IPS DF 6.9 (cell line): ENCODE data around the gene LRRFIP1.

Source experiments
- DNase-seq: peaks from one replicate; pipeline ENCODE4 v3.0.0-alpha.2; 2013; ENCODE audit warnings: low read depth, low spot score
- H3K27ac ChIP-seq: one replicate; pipeline ENCODE4 v1.5.1; 2013; ENCODE audit warnings: low read length, control low read depth
- H3K27me3 ChIP-seq: 2 replicates; pipeline ENCODE4 v1.6.1; 2013; ENCODE audit warnings: mild to moderate bottlenecking, low read length; ENCODE audit not compliant: control insufficient read depth, insufficient read depth
- H3K36me3 ChIP-seq: 2 replicates; pipeline ENCODE4 v1.6.1; 2013; ENCODE audit warnings: low read length; ENCODE audit not compliant: control insufficient read depth, insufficient read depth
- H3K4me1 ChIP-seq: 2 replicates; pipeline ENCODE4 v1.6.1; 2013; ENCODE audit warnings: low read length; ENCODE audit not compliant: control insufficient read depth, insufficient read depth
- H3K4me3 ChIP-seq: 2 replicates; pipeline ENCODE4 v1.5.1; 2013; ENCODE audit warnings: mild to moderate bottlenecking, low read length
- H3K9me3 ChIP-seq: 2 replicates; pipeline ENCODE4 v1.6.1; 2013; ENCODE audit warnings: low read length, inconsistent platforms; ENCODE audit not compliant: control insufficient read depth, insufficient read depth
- WGBS: extraction: QIAGEN DNeasy Blood & Tissue Kit; methylation state at CpG from one replicate; pipeline ENCODE4 v1.1.7; 2013; ENCODE audit warnings: mixed read lengths, missing lambda C conversion rate; ENCODE audit not compliant: insufficient read length, insufficient coverage; 5-methylcytosine and 5-hydroxymethylcytosine counted together

The LRRFIP1 gene

GRCh38 chr2:237652854-237653253, 25.5 kb downstream of the LRRFIP1 start:
- no peaks in the 10 kb centered on the region for H3K27me3 ChIP-seq
- no CpG with 5 or more reads among the region's 2 CpGs for WGBS
- DNase-seq = no peak
- H3K4me1 ChIP-seq = no peaks in the 10 kb centered on the region; the same call in 1 of the 2 replicates
- no peak overlapping the region for H3K27ac ChIP-seq
- no peaks in the 10 kb centered on the region for H3K36me3 ChIP-seq
- no peaks in the 10 kb centered on the region for H3K9me3 ChIP-seq
- no peak overlapping the region for H3K4me3 ChIP-seq

- Histone ChIP-seq H3K4me3 (no peak overlapping the region), H3K36me3 (no peaks in the 10 kb centered on the region), H3K27ac (no peak overlapping the region), H3K4me1 (no peaks in the 10 kb centered on the region), H3K27me3 (no peaks in the 10 kb centered on the region), H3K9me3 (no peaks in the 10 kb centered on the region)
- DNase-seq = no peak
- no CpG with 5 or more reads among the region's 5 CpGs for WGBS
Observed at GRCh38 chr2:237653776-237654558, 26.6 kb downstream of the LRRFIP1 start.

GRCh38 chr2:237657063-237657462, 29.7 kb downstream of the LRRFIP1 start:
- Histone ChIP-seq H3K4me3 (no peak overlapping the region), H3K4me1 (no peaks in the 10 kb centered on the region), H3K36me3 (no peaks in the 10 kb centered on the region), H3K27ac (no peak overlapping the region), H3K27me3 (no peaks in the 10 kb centered on the region), H3K9me3 (no peaks in the 10 kb centered on the region)
- no CpG with 5 or more reads among the region's 5 CpGs for WGBS
- no peak for DNase-seq

GRCh38 chr2:237660381-237660900, 33.1 kb downstream of the LRRFIP1 start:
- no peaks in the 10 kb centered on the region for H3K4me1 ChIP-seq
- H3K4me3 ChIP-seq = no peak overlapping the region
- DNase-seq = no peak
- WGBS = no CpG with 5 or more reads among the region's 5 CpGs
- no peak overlapping the region for H3K27ac ChIP-seq
- no peaks in the 10 kb centered on the region for H3K27me3 ChIP-seq
- H3K36me3 ChIP-seq = no peaks in the 10 kb centered on the region
- no peaks in the 10 kb centered on the region for H3K9me3 ChIP-seq

DNA sequence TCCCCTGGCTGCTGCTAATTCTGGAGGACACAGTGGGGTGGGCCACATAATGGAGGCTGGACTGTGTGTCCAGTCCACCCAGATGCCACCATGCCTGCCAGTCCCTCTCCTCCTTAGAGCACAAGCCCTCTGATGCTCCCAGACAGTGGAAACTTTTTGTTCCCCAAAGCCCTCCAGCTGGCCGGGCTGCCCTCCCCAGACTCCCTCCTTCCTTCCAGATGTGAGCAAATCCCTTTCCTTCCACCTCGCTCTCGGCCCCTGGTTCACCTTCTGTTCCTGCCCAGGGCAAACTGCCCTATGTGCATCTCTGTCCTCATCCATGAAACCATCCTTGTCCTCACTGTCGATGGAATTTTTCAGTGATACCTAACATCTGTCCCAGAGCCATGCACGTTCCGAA, 33.9 kb downstream of the LRRFIP1 start:
- no peaks in the 10 kb centered on the region for H3K9me3 ChIP-seq
- WGBS = no CpG with 5 or more reads among the region's 6 CpGs
- DNase-seq = no peak
- no peaks in the 10 kb centered on the region for H3K36me3 ChIP-seq
- no peak overlapping the region for H3K27ac ChIP-seq
- H3K4me1 ChIP-seq = peaks cover 3% of the 10 kb centered on the region; the same call in 1 of the 2 replicates
- no peak overlapping the region for H3K4me3 ChIP-seq
- H3K27me3 ChIP-seq = no peaks in the 10 kb centered on the region

DNA sequence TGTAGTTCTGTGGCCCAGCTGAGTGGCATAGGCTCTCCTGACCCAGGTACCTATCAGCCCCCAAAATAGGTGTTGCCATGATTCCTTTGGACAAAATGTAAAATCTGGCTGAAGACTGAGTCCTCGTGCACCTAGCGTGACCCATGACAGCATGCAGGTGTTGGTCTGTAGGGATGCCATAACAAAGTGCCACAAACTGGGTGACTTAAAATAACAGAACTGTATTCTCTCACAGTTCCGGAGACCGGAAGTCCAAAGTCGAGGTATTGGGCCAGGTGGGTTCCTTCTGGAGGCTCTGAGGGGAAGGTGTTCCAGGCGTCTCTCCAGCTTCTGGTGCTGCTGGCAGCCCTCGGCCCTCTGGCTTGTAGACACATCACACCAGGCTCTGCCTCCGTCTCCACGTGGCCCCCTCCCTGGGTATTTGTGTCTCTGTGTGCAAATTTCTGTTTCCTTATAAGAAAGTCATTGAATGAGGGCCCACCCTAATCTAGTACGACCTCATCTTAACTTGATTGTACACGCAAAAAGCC, 34.5 kb downstream of the LRRFIP1 start:
- no CpG with 5 or more reads among the region's 11 CpGs for WGBS
- Histone ChIP-seq H3K9me3 (no peaks in the 10 kb centered on the region), H3K27me3 (no peaks in the 10 kb centered on the region), H3K36me3 (no peaks in the 10 kb centered on the region), H3K27ac (no peak overlapping the region), H3K4me1 (peaks cover 3% of the 10 kb centered on the region; the same call in 1 of the 2 replicates), H3K4me3 (no peak overlapping the region)
- DNase-seq = no peak

DNA sequence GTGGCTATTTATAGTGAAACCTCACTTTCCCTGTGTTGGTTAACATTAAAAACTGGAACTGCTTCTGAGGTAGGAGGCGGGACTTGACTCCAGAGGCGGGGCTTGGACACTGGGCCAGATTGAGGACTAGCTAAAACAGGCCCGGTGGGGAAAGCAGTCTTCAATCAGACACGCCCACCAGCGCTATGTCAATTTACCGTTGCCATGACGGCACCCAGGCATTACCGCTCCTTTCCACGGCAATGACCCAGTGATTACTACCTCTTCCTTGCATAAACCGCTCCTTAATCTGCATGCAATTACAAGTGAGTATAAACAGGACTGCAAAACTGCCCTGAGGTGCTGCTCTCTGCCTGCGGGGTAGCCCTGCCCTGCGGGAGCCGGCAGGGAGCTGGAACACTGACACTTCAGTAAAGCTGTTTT, 35.3 kb downstream of the LRRFIP1 start:
- H3K4me1 ChIP-seq = peaks cover 5% of the 10 kb centered on the region

DNA sequence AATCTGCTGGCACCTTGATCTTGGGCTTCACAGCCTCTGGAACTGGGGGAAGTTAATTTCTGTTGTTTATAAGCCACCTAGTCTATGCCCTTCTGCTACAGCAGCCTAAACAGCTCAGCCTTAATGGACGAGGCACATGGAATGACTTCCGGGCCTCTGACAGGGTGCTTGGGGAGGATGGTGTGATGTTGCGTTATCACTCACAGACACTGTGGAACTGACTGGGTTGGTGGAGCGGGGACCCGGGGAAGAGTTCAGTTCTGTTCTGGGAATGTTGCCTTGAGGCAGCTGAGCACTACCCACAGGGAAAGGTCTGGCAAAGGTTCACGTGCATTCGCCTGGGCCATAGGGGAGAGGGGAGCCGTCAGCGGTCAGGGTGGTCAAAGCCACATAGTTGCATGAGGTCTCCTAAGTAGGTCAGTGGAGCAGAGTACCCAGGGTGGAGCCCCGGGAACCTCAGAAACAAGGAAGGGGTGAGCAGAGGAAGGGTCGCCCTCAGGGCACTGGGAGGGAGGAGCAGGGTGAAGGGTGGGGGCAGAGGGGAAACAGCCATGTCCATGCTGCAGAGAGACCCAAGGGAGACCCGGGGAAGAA, 36.2 kb downstream of the LRRFIP1 start:
- WGBS = no CpG with 5 or more reads among the region's 12 CpGs
- Histone ChIP-seq H3K27ac (no peak overlapping the region), H3K4me3 (no peak overlapping the region), H3K36me3 (no peaks in the 10 kb centered on the region), H3K9me3 (no peaks in the 10 kb centered on the region), H3K4me1 (peaks cover 8% of the 10 kb centered on the region), H3K27me3 (no peaks in the 10 kb centered on the region)
- no peak for DNase-seq

More for the DNA sequence above, 35.3 kb downstream of the LRRFIP1 start:
- Histone ChIP-seq H3K27ac (no peak overlapping the region), H3K4me3 (no peak overlapping the region), H3K27me3 (no peaks in the 10 kb centered on the region), H3K9me3 (no peaks in the 10 kb centered on the region), H3K36me3 (no peaks in the 10 kb centered on the region)
- DNase-seq = peak; percentile 90
- no CpG with 5 or more reads among the region's 13 CpGs for WGBS

DNA sequence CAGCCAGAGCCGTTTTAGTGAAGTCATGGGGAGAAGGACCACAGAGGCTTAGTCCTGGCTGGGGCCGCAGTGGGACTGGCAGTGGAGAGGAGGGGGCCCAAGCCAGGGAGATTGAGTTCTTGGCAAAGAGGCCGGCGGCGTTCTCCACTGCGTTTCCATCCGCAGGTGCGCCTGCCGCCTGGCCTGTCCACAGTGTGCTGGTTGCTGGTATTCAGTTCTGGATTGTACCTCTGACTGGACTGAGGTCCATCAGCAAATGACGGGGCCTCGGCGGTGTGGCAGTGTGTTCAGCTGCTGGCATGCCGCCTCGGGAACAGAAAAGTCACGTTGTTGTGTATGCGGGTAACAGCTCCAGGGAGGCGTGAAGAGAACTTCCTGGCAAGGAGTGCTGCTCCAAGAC, 36.8 kb downstream of the LRRFIP1 start:
- no CpG with 5 or more reads among the region's 17 CpGs for WGBS
- H3K27ac ChIP-seq = no peak overlapping the region
- no peak overlapping the region for H3K4me3 ChIP-seq
- no peak for DNase-seq
- H3K27me3 ChIP-seq = no peaks in the 10 kb centered on the region
- no peaks in the 10 kb centered on the region for H3K9me3 ChIP-seq
- peaks cover 8% of the 10 kb centered on the region for H3K4me1 ChIP-seq
- H3K36me3 ChIP-seq = no peaks in the 10 kb centered on the region

DNA sequence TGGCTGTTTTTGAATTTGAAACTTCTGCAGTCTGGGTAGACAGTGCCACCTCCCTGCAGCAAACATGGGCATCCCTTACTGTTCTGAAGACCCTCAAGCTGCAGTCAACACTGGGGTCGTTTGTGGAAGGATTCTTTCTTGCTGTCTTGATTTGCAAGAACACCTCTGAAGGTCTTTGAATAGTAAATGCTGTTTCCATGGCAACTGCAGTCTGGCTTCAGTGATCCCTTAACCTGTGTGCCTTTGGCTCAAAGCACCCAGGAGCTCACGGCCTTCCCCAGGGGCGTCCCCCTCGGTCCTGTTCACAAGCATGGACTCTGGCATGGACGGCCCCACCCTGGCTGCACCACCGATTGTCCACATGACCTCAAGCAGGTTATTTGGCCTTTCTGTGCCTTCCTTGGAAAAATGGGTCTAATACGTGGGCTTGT, 38.3 kb downstream of the LRRFIP1 start:
- H3K9me3 ChIP-seq = no peaks in the 10 kb centered on the region
- no CpG with 5 or more reads among the region's 7 CpGs for WGBS
- DNase-seq = no peak
- no peaks in the 10 kb centered on the region for H3K36me3 ChIP-seq
- peaks cover 8% of the 10 kb centered on the region for H3K4me1 ChIP-seq
- H3K27me3 ChIP-seq = no peaks in the 10 kb centered on the region
- no peak overlapping the region for H3K4me3 ChIP-seq
- H3K27ac ChIP-seq = no peak overlapping the region
